CD14-positive monocyte (primary cell): ENCODE results near the gene CYP4F11. TPM values are rescaled to one million over a fixed set of nuclear protein-coding genes. Genes with fewer than 3 reads are reported as not detected.

Source experiments
- DNase-seq, 3 donors: peaks; one replicate each; pipeline ENCODE4 v3.0.0-alpha.2; 2011 to 2022
- H2AFZ ChIP-seq: 2 replicates; pipeline ENCODE4 v1.6.0; 2012; ENCODE audit warnings: mild to moderate bottlenecking, low read depth, low read length, inconsistent platforms; ENCODE audit not compliant: insufficient read depth, poor library complexity, severe bottlenecking
- H3K27ac ChIP-seq, 2 donors: 1 replicate in 1 of 2; 2 replicates in 1 of 2; pipeline ENCODE4 v1.5.1; 2012 to 2013; ENCODE audit warnings: low read length in 2 of 2, control low read depth in 1 of 2, inconsistent platforms in 1 of 2, low read depth in 1 of 2, mild to moderate bottlenecking in 1 of 2
- H3K27me3 ChIP-seq, 2 donors: one replicate each; pipeline versions ENCODE4 v1.6.0 to v1.6.1; 2011 to 2013; ENCODE audit warnings: low read length in 2 of 2; ENCODE audit not compliant: control insufficient read depth in 2 of 2, insufficient read depth in 2 of 2
- H3K36me3 ChIP-seq, 2 donors: replicated peaks in 1 of 2; 1 replicate in 1 of 2; 2 replicates in 1 of 2; pipeline versions ENCODE4 v1.5.1 to v1.6.1; 2012 to 2013; ENCODE audit warnings: low read length in 2 of 2, control low read depth in 1 of 2, inconsistent platforms in 1 of 2, mild to moderate bottlenecking in 1 of 2; ENCODE audit not compliant: insufficient read depth in 2 of 2, control insufficient read depth in 1 of 2
- H3K4me1 ChIP-seq, 2 donors: 1 replicate in 1 of 2; 2 replicates in 1 of 2; pipeline versions ENCODE4 v1.5.1 to v1.6.1; 2012 to 2013; ENCODE audit warnings: low read length in 2 of 2, control low read depth in 1 of 2, inconsistent platforms in 1 of 2, mild to moderate bottlenecking in 1 of 2, moderate library complexity in 1 of 2; ENCODE audit not compliant: insufficient read depth in 2 of 2, control insufficient read depth in 1 of 2
- H3K4me2 ChIP-seq: replicated peaks from 2 replicates; pipeline ENCODE3; 2012; ENCODE audit warnings: low read length, moderate library complexity, mild to moderate bottlenecking; ENCODE audit not compliant: poor library complexity, severe bottlenecking; ENCODE audit errors: extremely low read depth
- H3K4me3 ChIP-seq, 3 experiments: fragments of 200-600 bp in 1 of 3; sonication (generic) in 1 of 3; replicated peaks in 1 of 3; 1 replicate in 2 of 3; 2 replicates in 1 of 3; pipeline ENCODE4 v1.5.1; 2011 to 2013; ENCODE audit warnings: low read length in 3 of 3, mild to moderate bottlenecking in 3 of 3, control low read depth in 2 of 3, low read depth in 2 of 3, inconsistent platforms in 1 of 3, moderate library complexity in 1 of 3
- H3K79me2 ChIP-seq: 2 replicates; pipeline ENCODE4 v1.6.0; 2012; ENCODE audit warnings: mild to moderate bottlenecking, control low read depth, inconsistent platforms, low read length, moderate library complexity; ENCODE audit not compliant: insufficient read depth
- H3K9ac ChIP-seq: 2 replicates; pipeline ENCODE4 v1.6.0; 2017; ENCODE audit warnings: low read length, mild to moderate bottlenecking; ENCODE audit not compliant: insufficient read depth, poor library complexity, severe bottlenecking
- H3K9me3 ChIP-seq, 2 donors: replicated peaks in 1 of 2; 1 replicate in 1 of 2; 2 replicates in 1 of 2; pipeline versions ENCODE4 v1.5.1 to v1.6.1; 2012 to 2013; ENCODE audit warnings: low read length in 2 of 2, control low read depth in 1 of 2; ENCODE audit not compliant: control insufficient read depth in 1 of 2, insufficient read depth in 1 of 2
- H4K20me1 ChIP-seq: 2 replicates; pipeline ENCODE4 v1.6.0; 2012; ENCODE audit warnings: mild to moderate bottlenecking, low read length, control low read depth, moderate library complexity; ENCODE audit not compliant: insufficient read depth
- H3K27ac Mint-ChIP-seq, 7 donors: one replicate each; pipeline ENCODE4 v1.8.0; 2020; ENCODE audit warnings: mild to moderate bottlenecking in 7 of 7, mixed read lengths in 7 of 7, moderate library complexity in 6 of 7, inconsistent platforms in 2 of 7
- H3K27me3 Mint-ChIP-seq, 3 donors: one replicate each; pipeline ENCODE4 v1.8.0; 2021 to 2022; ENCODE audit warnings: low read depth in 3 of 3, mild to moderate bottlenecking in 3 of 3, mixed read lengths in 3 of 3, moderate library complexity in 3 of 3, inconsistent platforms in 1 of 3
- H3K36me3 Mint-ChIP-seq, 2 donors: one replicate each; pipeline ENCODE4 v1.8.0; 2020; ENCODE audit warnings: mixed read lengths in 2 of 2, inconsistent platforms in 1 of 2, mild to moderate bottlenecking in 1 of 2
- H3K4me1 Mint-ChIP-seq: one replicate; pipeline ENCODE4 v1.8.0; 2020; ENCODE audit warnings: mild to moderate bottlenecking, mixed read lengths
- H3K4me3 Mint-ChIP-seq, 2 donors: one replicate each; pipeline ENCODE4 v1.8.0; 2020; ENCODE audit warnings: mild to moderate bottlenecking in 2 of 2, mixed read lengths in 2 of 2, moderate library complexity in 1 of 2
- H3K9me3 Mint-ChIP-seq, 7 donors: one replicate each; pipeline ENCODE4 v1.8.0; 2020 to 2022; ENCODE audit warnings: mixed read lengths in 7 of 7, mild to moderate bottlenecking in 6 of 7, moderate library complexity in 6 of 7, inconsistent platforms in 2 of 7
- CTCF ChIP-seq: fragments of 200-600 bp; IDR thresholded peaks from one replicate; pipeline ENCODE4 v1.8.0; 2022; ENCODE audit warnings: antibody characterized with exemption, mild to moderate bottlenecking
- WGBS: methylation state at CpG from one replicate; pipeline ENCODE4 v1.1.5; 2013; ENCODE audit warnings: missing lambda C conversion rate; ENCODE audit not compliant: insufficient coverage; 5-methylcytosine and 5-hydroxymethylcytosine counted together
- intact Hi-C, 2 donors: fragments of 100-400 bp; cut with micrococcal nuclease; formaldehyde crosslinking; loops; one replicate each; pipeline versions ENCODE4 v1.15.0 to v1.15.1; 2023
- polyA plus RNA-seq, 3 donors: library from polyadenylated mRNA; depleted of rRNA in 1 of 3; unstranded in 2 of 3; stranded (reverse) in 1 of 3; fragments of 300-500 nt in 2 of 3; fragments of >200 nt in 1 of 3; fragmentation: Illumina TruSeq in 2 of 3; gene quantifications; 1 replicate in 2 of 3; 2 replicates in 1 of 3; pipeline ENCODE4 v1.2.3, GENCODE V29; 2012 to 2021

CYP4F11 gene
- polyA plus RNA-seq, 3 donors = not detected

- intact Hi-C loops = no loop called here
- Mint-ChIP-seq H3K4me3 (no peak overlapping the region), H3K9me3 (peaks cover 0 to 5% (median 0%) of the 10 kb centered on the region in 7 donors), H3K4me1 (peaks cover 15% of the 10 kb centered on the region), H3K27me3 (peaks cover 0 to 17% (median 9%) of the 10 kb centered on the region in 3 donors), H3K36me3 (no peaks in the 10 kb centered on the region), H3K27ac (no peak overlapping the region)
- 97% methylated on average over 15 of the region's 16 CpGs for WGBS
- H3K36me3 ChIP-seq = no peaks in the 10 kb centered on the region
- DNase-seq = no peak
- no peak overlapping the region for H3K27ac ChIP-seq
- H3K9ac ChIP-seq = no peak overlapping the region
- no peaks in the 10 kb centered on the region for H3K9me3 ChIP-seq
- no peaks in the 10 kb centered on the region for H4K20me1 ChIP-seq
- peaks cover 3 to 6% of the 10 kb centered on the region in 2 donors for H3K4me1 ChIP-seq
- H3K79me2 ChIP-seq = no peaks in the 10 kb centered on the region
- no peaks in the 10 kb centered on the region for H3K27me3 ChIP-seq
- no peak overlapping the region for H3K4me2 ChIP-seq
- H3K4me3 ChIP-seq = no peak overlapping the region
- no peak overlapping the region for H2AFZ ChIP-seq
- no peak for TF ChIP-seq CTCF
Observed at GRCh38 chr19:15897026-15897737, 37.1 kb downstream of the CYP4F11 start.

GRCh38 chr19:15895876-15896430 is 38.4 kb downstream of the CYP4F11 start:
- H3K36me3 Mint-ChIP-seq = no peaks in the 10 kb centered on the region
- H3K27me3 ChIP-seq = no peaks in the 10 kb centered on the region
- intact Hi-C loops = no loop called here
- no peak for TF ChIP-seq CTCF
- no peaks in the 10 kb centered on the region for H3K9me3 ChIP-seq
- DNase-seq = no peak
- no peaks in the 10 kb centered on the region for H4K20me1 ChIP-seq
- no peaks in the 10 kb centered on the region for H3K36me3 ChIP-seq
- H3K4me1 Mint-ChIP-seq = peaks cover 12% of the 10 kb centered on the region
- peaks cover 0 to 3% (median 0%) of the 10 kb centered on the region in 7 donors for H3K9me3 Mint-ChIP-seq
- WGBS = 95% methylated on average over 3 of the region's 4 CpGs
- no peak overlapping the region for H3K4me2 ChIP-seq
- no peak overlapping the region for H3K4me3 Mint-ChIP-seq
- no peak overlapping the region for H3K27ac ChIP-seq
- no peaks in the 10 kb centered on the region for H3K79me2 ChIP-seq
- H3K4me3 ChIP-seq = no peak overlapping the region
- H3K27ac Mint-ChIP-seq = no peak overlapping the region
- H3K27me3 Mint-ChIP-seq = peaks cover 0 to 12% (median 9%) of the 10 kb centered on the region in 3 donors
- peaks cover 3 to 6% of the 10 kb centered on the region in 2 donors for H3K4me1 ChIP-seq
- H2AFZ ChIP-seq = no peak overlapping the region
- H3K9ac ChIP-seq = no peak overlapping the region
